Measurements from ENCODE around the gene KIFAP3.

The KIFAP3 gene

GRCh38 chr1:170049176-170049800, 25.2 kb downstream of the KIFAP3 start:
- peaks cover 11 to 38% (median 20%) of the 10 kb centered on the region in 3 donors for H3K36me3 ChIP-seq
- no peak overlapping the region for H3K27ac ChIP-seq
- H3K4me3 ChIP-seq = no peak overlapping the region
- intact Hi-C loops (cut with DNase I; ENCODE audit: low total_unique reads) = no loop called here
- no peak for DNase-seq
- H3K9me3 ChIP-seq = no peaks in the 10 kb centered on the region
- H3K4me1 ChIP-seq = no peaks in the 10 kb centered on the region
- H3K27me3 ChIP-seq = no peaks in the 10 kb centered on the region
- TF ChIP-seq, protein P1, sequence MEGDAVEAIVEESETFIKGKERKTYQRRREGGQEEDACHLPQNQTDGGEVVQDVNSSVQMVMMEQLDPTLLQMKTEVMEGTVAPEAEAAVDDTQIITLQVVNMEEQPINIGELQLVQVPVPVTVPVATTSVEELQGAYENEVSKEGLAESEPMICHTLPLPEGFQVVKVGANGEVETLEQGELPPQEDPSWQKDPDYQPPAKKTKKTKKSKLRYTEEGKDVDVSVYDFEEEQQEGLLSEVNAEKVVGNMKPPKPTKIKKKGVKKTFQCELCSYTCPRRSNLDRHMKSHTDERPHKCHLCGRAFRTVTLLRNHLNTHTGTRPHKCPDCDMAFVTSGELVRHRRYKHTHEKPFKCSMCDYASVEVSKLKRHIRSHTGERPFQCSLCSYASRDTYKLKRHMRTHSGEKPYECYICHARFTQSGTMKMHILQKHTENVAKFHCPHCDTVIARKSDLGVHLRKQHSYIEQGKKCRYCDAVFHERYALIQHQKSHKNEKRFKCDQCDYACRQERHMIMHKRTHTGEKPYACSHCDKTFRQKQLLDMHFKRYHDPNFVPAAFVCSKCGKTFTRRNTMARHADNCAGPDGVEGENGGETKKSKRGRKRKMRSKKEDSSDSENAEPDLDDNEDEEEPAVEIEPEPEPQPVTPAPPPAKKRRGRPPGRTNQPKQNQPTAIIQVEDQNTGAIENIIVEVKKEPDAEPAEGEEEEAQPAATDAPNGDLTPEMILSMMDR (IDR thresholded peaks at IDR 0.05) = no peak

GRCh38 chr1:170048515-170048914, 26.0 kb downstream of the KIFAP3 start:
- Histone ChIP-seq H3K4me3 (no peak overlapping the region), H3K27me3 (no peaks in the 10 kb centered on the region), H3K27ac (no peak overlapping the region), H3K36me3 (peaks cover 11 to 42% (median 20%) of the 10 kb centered on the region in 3 donors), H3K4me1 (no peaks in the 10 kb centered on the region), H3K9me3 (no peaks in the 10 kb centered on the region)
- intact Hi-C loops (cut with DNase I; ENCODE audit: low total_unique reads) = no loop called here
- DNase-seq = no peak
- TF ChIP-seq, protein P1 (IDR thresholded peaks at IDR 0.05) = no peak

- intact Hi-C loops (cut with DNase I; ENCODE audit: low total_unique reads) = no loop called here
- no peak overlapping the region for H3K27ac ChIP-seq
- H3K36me3 ChIP-seq = peaks cover 14 to 43% (median 25%) of the 10 kb centered on the region in 3 donors
- H3K4me3 ChIP-seq = no peak overlapping the region
- no peak for DNase-seq
- TF ChIP-seq, protein P1 (IDR thresholded peaks at IDR 0.05) = no peak
- no peaks in the 10 kb centered on the region for H3K4me1 ChIP-seq
- H3K9me3 ChIP-seq = no peaks in the 10 kb centered on the region
- no peaks in the 10 kb centered on the region for H3K27me3 ChIP-seq
These were observed 30.3 kb downstream of the KIFAP3 start for GRCh38 chr1:170044187-170044586.

DNA sequence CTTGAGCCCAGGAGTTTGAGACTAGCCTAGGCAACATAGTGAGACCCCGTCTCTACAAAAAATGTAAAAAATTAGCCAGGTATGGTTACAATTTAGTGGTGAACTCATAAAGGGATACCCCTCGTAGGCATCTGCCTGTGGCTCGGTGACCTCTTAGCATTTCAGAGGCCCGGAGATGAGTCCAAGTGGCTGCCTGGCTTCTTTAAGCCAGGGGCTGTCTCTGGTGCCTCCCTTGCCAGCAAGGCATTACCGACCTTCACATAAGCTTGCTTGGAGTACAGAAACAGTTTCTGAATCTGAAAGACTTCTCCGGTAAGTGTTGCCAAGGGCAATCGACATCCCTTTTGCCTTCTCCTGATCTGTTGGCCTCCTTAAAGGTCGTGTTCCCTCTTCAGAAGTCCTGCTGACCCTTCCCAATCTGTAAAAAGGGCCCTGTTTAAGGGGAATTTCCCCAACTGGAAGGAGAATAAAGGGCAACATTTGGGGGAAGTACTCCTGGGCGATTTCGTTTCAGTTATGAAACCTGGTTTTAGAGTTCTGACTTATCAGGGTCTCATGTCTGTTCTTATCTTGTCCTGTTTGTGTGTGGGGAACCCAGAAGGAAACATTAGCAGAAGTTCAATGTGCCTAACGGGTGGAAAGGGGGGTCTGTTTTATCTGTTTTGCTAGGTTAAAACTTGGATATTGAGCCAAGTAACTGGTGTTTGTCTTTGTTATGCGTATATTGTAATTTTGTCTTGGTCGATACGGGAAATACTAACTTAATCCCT, 32.9 kb downstream of the KIFAP3 start:
- no peak overlapping the region for H3K4me3 ChIP-seq
- H3K9me3 ChIP-seq = no peaks in the 10 kb centered on the region
- intact Hi-C loops (cut with DNase I; ENCODE audit: low total_unique reads) = no loop called here
- no peak for DNase-seq
- no peak overlapping the region for H3K27ac ChIP-seq
- H3K4me1 ChIP-seq = no peaks in the 10 kb centered on the region
- H3K36me3 ChIP-seq = peaks cover 19 to 53% (median 40%) of the 10 kb centered on the region in 3 donors
- H3K27me3 ChIP-seq = no peaks in the 10 kb centered on the region
- TF ChIP-seq, protein P1 (IDR thresholded peaks at IDR 0.05) = no peak

DNA sequence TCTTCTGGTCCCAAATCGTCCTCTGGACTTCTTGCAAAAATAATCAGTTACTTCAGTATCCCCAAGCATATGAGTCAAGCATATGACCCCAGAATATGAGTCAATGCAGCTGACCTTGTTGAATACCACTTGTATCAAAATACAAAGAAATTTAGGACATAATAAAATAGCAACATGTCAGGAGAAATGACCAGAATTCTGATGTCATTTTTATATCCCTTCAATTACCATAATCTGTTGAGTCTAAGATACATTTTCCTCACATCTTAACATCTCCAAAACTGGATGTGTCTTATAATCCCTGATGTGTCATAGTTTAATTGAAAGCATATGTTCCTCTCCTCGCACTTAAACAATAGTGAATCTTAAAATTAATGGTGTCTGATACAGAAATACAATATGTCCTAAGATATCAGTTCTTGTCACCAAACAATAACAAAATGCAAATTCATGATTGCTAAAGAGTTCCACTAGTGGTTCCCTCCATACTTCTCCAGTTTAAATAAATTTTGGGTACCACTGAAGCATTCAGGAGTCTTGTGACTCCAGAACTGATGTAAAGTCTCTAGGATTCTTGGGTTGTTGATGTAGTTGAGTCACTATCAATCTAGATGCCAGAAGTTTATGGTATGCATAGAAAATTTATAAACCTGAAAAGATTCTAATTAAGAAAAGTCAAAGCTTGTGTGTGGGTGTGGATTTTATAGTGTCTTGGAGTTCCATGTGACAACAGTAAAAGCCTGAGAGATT, 41.8 kb downstream of the KIFAP3 start:
- Histone ChIP-seq H3K27me3 (no peaks in the 10 kb centered on the region), H3K4me1 (no peaks in the 10 kb centered on the region), H3K36me3 (peaks cover 17 to 26% (median 25%) of the 10 kb centered on the region in 3 donors), H3K27ac (no peak overlapping the region), H3K4me3 (no peak overlapping the region), H3K9me3 (peaks cover 0 to 7% (median 6%) of the 10 kb centered on the region in 3 donors)
- no peak for DNase-seq
- TF ChIP-seq, protein P1 (IDR thresholded peaks at IDR 0.05) = no peak
- intact Hi-C loops (cut with DNase I; ENCODE audit: low total_unique reads) = no loop called here

Measured in tibial artery (tissue), 4 donors.